HG03558 (cell line): Measurements from ENCODE around the gene IQSEC1.

ENCODE experiments used
- ATAC-seq: cut with Tn5 transposase; IDR thresholded peaks from one replicate; pipeline ENCODE4 v1.9.1; 2021; ENCODE audit warnings: moderate number of reproducible peaks; ENCODE audit not compliant: unreplicated experiment; ENCODE audit errors: extremely low read depth

Gene IQSEC1

GRCh38 chr3:13087320-13087990 lies 14.2 kb upstream of the IQSEC1 start:
- no peak for ATAC-seq

DNA sequence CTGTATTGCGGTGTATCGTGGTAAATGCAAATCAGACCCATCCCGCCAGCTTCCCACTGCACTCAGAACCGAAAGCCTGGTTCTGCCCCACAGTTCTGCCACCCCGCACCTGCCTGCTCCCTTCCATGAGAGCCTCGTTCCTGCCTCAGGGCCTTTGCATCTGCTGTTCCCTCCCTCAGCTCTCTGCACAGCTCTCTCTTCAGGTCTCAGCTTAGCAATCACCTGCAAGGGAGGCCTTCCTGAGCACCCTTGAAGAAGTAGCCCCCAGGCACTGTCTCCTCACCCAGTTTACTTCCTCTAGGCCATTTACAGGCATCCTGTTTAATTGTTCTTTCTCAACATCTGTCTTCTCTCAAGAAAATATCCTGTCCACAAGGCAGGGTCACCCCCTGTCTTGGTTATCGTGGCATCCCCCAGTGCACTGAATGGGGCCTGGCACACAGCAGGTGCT lies 13.3 kb upstream of the IQSEC1 start:
- ATAC-seq = no peak

GRCh38 chr3:13085846-13086179 lies 12.6 kb upstream of the IQSEC1 start:
- no peak for ATAC-seq

DNA sequence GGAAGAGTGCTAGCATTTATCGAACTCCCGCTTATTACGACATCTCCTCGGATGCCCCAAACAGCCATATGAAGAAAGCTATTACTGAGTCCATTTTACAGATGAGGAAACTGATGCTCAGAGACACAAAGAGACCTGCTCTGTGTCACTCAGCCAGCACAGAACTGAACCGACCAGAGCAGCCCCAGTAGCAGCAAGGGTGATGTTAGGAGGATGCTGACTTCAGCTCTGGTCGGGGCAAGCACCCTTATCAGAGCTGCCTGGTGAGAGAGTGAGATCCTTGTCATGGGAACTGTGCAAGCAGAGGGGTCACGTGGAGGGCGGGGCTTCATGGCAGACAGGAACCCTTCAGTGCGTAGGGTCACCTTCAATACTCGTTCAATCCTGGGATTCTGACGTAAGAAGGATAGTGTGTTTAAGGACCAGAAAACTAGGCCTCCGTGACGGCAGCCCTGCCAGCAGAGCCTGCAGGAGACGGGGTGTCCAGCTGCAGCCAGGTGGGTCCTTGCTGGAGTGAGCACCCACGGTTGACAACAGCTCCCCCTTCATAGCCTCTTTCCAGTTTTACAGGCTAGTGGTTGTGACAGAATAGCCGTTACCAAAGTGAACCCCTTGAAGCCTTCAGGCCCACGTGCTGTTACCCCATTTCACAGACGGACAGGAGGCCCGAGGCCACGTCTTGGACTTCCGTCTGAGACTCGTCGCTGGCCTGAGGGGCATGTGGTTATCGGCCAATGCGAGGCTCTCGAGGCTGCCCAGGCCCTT lies 12.0 kb upstream of the IQSEC1 start:
- ATAC-seq = no peak

DNA sequence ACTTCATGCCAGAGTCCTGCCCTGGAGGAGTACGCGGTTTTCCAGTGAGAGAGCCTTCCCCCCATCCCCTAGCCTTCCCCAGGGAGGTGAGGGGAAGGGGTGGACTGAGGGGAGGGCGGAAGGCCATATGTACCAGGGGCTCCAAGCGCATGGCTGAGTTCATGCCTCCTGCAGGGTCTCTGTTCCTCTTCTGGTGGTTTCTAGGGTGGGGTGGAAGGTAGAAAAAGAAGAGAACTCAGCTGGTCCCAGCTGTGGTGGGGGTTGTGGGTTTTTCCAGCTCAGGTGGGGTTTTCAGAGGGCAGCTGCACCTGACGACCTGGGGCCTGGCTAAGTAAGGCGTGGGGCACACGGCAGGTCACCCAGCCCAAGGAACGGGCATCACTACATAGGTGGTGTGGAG lies 10.7 kb upstream of the IQSEC1 start:
- no peak for ATAC-seq

- no peak for ATAC-seq
Measured at GRCh38 chr3:13083254-13083653, 10.0 kb upstream of the IQSEC1 start.

- no peak for ATAC-seq
Measured at GRCh38 chr3:13082677-13083076, 9.4 kb upstream of the IQSEC1 start.

GRCh38 chr3:13081603-13082360 lies 8.6 kb upstream of the IQSEC1 start:
- no peak for ATAC-seq

DNA sequence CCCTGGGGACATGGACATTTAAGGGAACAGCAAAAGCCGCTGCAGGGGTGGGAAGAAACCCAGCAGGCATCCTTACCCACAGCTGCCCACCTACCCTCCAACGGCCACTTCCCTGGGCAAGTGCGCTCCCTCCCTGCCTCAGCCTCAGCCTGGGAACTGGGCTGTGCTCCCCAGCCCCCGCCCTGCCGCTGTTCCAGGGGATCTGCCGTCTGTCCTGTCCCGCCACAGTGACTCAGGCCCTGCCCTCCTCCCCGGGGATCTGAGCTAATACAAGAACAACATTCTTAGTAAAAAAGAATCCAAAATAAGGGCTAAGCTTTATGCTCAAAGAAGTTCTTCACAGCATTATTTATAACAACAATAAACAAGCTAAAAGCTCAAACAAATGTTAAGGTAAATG lies 7.4 kb upstream of the IQSEC1 start:
- no peak for ATAC-seq

- no peak for ATAC-seq
Measured at GRCh38 chr3:13080026-13080425, 6.8 kb upstream of the IQSEC1 start.

GRCh38 chr3:13079510-13079909 lies 6.3 kb upstream of the IQSEC1 start:
- ATAC-seq = no peak

- ATAC-seq = no peak
Measured at GRCh38 chr3:13079051-13079450, 5.8 kb upstream of the IQSEC1 start.

- no peak for ATAC-seq
Measured at GRCh38 chr3:13078163-13078905, 5.1 kb upstream of the IQSEC1 start.

- no peak for ATAC-seq
Measured at GRCh38 chr3:13077431-13078162, 4.4 kb upstream of the IQSEC1 start.

DNA sequence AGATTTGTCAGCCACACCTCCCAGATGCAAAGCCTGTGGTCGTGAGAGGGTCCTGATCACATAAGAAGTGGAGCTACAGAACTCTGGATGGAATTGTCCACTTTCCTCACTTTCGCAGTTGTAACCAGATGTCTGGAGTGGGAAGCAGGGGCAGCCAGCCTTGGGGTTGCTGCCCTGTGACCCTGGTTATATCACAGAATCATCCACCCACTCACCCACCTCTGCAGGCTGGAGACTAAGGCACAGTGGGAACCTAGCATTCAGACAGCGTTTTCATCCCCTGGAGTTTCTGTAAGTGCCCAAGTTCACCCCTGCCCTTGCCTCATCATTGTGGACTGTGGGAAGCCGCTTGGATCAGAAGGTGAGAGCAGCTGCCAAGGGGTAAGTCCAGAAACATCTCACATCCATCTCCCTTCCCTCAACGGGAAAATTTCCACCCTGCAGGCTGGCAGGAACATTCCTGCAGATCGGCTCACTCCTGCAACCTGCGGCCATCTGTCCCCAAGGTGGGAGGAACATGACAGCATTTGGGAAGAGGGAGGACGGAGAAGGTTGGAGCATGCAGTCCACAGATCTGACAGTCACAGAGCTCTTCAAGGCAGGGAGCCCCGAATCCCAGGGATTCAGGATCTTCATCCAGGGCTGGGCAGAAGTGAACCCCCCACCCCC lies 2.9 kb upstream of the IQSEC1 start:
- ATAC-seq = no peak

DNA sequence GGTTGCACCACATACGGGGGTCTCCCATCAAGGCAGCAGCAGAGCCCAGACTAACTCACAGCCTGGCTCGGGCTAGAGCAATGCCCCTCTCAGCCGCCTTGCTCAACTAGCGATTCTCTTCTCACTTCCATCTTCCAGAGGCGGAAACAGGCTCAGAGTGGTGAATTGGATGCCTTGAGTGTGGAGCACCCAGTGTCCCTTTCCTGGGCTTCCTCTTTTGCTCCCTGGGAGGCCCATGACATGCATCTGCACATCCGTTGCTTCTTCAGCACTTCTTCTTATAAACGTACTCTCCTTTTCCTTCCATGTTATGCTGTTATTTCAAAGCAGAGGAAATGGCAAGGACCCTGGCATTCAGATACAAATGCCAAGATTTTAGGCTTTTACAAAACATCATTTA lies 2.1 kb upstream of the IQSEC1 start:
- ATAC-seq = no peak

DNA sequence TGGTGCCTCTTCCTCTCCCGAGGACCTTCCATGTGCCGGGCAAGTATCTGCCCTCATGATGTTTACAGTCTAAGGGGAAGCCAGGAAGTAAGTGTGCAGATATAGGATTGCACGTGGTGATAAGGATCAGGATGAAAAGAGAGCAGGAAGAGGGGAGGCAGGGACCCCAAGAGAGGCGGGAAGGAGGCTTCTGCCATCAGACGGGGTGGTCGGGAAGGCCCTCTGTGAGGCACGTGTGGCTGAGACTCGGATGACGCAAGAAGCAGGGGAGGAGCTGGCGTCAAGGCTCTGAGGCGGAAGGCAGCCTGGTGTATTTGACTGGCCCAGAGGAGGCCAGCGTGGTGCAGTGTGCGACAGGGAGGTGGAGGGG lies 762 bp upstream of the IQSEC1 start:
- ATAC-seq = no peak

GRCh38 chr3:13072600-13073325 lies 466 bp downstream of the IQSEC1 start:
- ATAC-seq = peak; percentile 16

GRCh38 chr3:13072239-13072599 lies 1.0 kb downstream of the IQSEC1 start:
- peak; percentile 31 for ATAC-seq
